HepG2 (cell line): ENCODE measurements around the gene DNAJC19. TPM values are rescaled to one million over a fixed set of nuclear protein-coding genes. Genes with fewer than 3 reads are reported as not detected.

Experiments
- ATAC-seq: fragments of 200-7000 bp; cut with Tn5 transposase; 3 replicates; pipeline ENCODE4 v1.9.1; 2020; ENCODE audit warnings: mild to moderate bottlenecking, moderate library complexity
- BruUV-seq: library from RNA; stranded (reverse); fragments of 400-500 nt; replicated peaks from 2 replicates; lab custom pipeline; 2021; lab: Mats Ljungman, UMichigan
- CTCF ChIA-PET: fragments of 300-600 bp; formaldehyde crosslinking; extraction: SDS; loops from one replicate; lab custom pipeline; 2021; ENCODE audit warnings: low total read pairs, inconsistent platforms, low intra/inter-chr PET ratio; lab: Yijun Ruan, JAX
- POLR2A ChIA-PET: fragments of 350-600 bp; sonication (Branson Sonifier 250); formaldehyde crosslinking; loops from one replicate; lab custom pipeline; 2020; ENCODE audit warnings: antibody characterized with exemption, inconsistent platforms; lab: Yijun Ruan, JAX
- DNase-seq: peaks from one replicate; pipeline ENCODE4 v3.0.0-alpha.2; 2015; ENCODE audit warnings: low spot score
- FAIRE-seq: peaks from 3 replicates; lab custom pipeline; 2011; peaks lifted over from hg19 to GRCh38; lab: Jason Lieb, UNC
- H2AFZ ChIP-seq: one replicate; pipeline ENCODE4 v1.6.1; 2011; ENCODE audit warnings: low read length, inconsistent platforms
- H3K27ac ChIP-seq: fragments of 300-600 bp; 3 replicates; pipeline ENCODE4 v1.8.0; 2011; ENCODE audit warnings: mixed run types, mild to moderate bottlenecking, mixed read lengths, low read length, inconsistent platforms; ENCODE audit not compliant: insufficient read depth; ENCODE audit errors: extremely low read length
- H3K27me3 ChIP-seq, 2 experiments: fragments of 200-600 bp in 1 of 2; 2 replicates in 1 of 2; 3 replicates in 1 of 2; pipeline versions ENCODE4 v1.6.0 to v1.8.0; 2011; ENCODE audit warnings: low read length in 2 of 2, mild to moderate bottlenecking in 2 of 2, moderate library complexity in 2 of 2, inconsistent platforms in 1 of 2; ENCODE audit not compliant: insufficient read depth in 2 of 2, control insufficient read depth in 1 of 2
- H3K36me3 ChIP-seq, 2 experiments: fragments of 200-600 bp in 1 of 2; replicated peaks in 1 of 2; 2 replicates in 1 of 2; 3 replicates in 1 of 2; pipeline versions ENCODE4 v1.5.1 to v1.8.0; 2011; ENCODE audit warnings: low read length in 2 of 2, inconsistent platforms in 1 of 2; ENCODE audit not compliant: insufficient read depth in 2 of 2, control insufficient read depth in 1 of 2
- H3K4me1 ChIP-seq: 2 replicates; pipeline ENCODE4 v1.5.1; 2012; ENCODE audit warnings: low read length, inconsistent platforms; ENCODE audit not compliant: insufficient read depth
- H3K4me2 ChIP-seq: 2 replicates; pipeline ENCODE4 v1.6.0; 2011; ENCODE audit warnings: low read depth, low read length, inconsistent platforms
- H3K4me3 ChIP-seq, 3 experiments: fragments of 200-600 bp in 1 of 3; sonication (generic), shearing (Covaris generic) in 1 of 3; replicated peaks in 1 of 3; 2 replicates each; pipeline ENCODE4 v1.5.1; 2011 to 2016; ENCODE audit warnings: low read length in 3 of 3, inconsistent platforms in 2 of 3, low read depth in 2 of 3, mild to moderate bottlenecking in 2 of 3, control low read depth in 1 of 3, mixed read lengths in 1 of 3; ENCODE audit not compliant: insufficient read depth in 1 of 3
- H3K79me2 ChIP-seq: one replicate; pipeline ENCODE4 v1.6.1; 2011; ENCODE audit warnings: low read length, inconsistent platforms; ENCODE audit not compliant: insufficient read depth
- H3K9ac ChIP-seq: 2 replicates; pipeline ENCODE4 v1.6.0; 2011; ENCODE audit warnings: mild to moderate bottlenecking, low read depth, low read length, inconsistent platforms; ENCODE audit not compliant: insufficient read depth
- H3K9me3 ChIP-seq: 2 replicates; pipeline ENCODE4 v1.5.1; 2012; ENCODE audit warnings: mild to moderate bottlenecking, low read length
- H4K20me1 ChIP-seq: 2 replicates; pipeline ENCODE4 v1.6.0; 2011; ENCODE audit warnings: inconsistent platforms, mild to moderate bottlenecking, low read length, moderate library complexity; ENCODE audit not compliant: insufficient read depth
- BATF2 ChIP-seq: sonication (generic); formaldehyde crosslinking; IDR thresholded peaks from 2 replicates; pipeline ENCODE4 v1.8.0; 2022; ENCODE audit warnings: mild to moderate bottlenecking, missing genetic modification reagents, moderate library complexity
- ERF ChIP-seq: IDR thresholded peaks from 2 replicates; pipeline ENCODE4 v1.6.1; 2018; ENCODE audit warnings: missing biosample characterization, missing genetic modification reagents
- MAFG ChIP-seq: sonication (generic); formaldehyde crosslinking; IDR thresholded peaks from 2 replicates; pipeline ENCODE4 v1.5.1; 2020; ENCODE audit warnings: mild to moderate bottlenecking, missing genetic modification reagents
- MYC ChIP-seq: sonication (generic); formaldehyde crosslinking; IDR thresholded peaks from 2 replicates; pipeline ENCODE4 v1.9.0; 2021; ENCODE audit warnings: missing genetic modification reagents, borderline replicate concordance
- PRDM15 ChIP-seq: sonication (generic); formaldehyde crosslinking; IDR thresholded peaks from 2 replicates; pipeline ENCODE4 v1.4.0; 2020; ENCODE audit warnings: missing genetic modification reagents
- SP2 ChIP-seq: sonication (generic); formaldehyde crosslinking; IDR thresholded peaks from 2 replicates; pipeline ENCODE4 v1.5.1; 2020; ENCODE audit warnings: mild to moderate bottlenecking, missing genetic modification reagents
- TCF7 ChIP-seq: sonication (generic); IDR thresholded peaks from 2 replicates; pipeline ENCODE4 v1.6.1; 2016; ENCODE audit warnings: antibody characterized with exemption, low read depth
- ZNF230 ChIP-seq: sonication (generic); formaldehyde crosslinking; IDR thresholded peaks from 2 replicates; pipeline ENCODE4 v1.4.0; 2020; ENCODE audit warnings: mild to moderate bottlenecking, missing genetic modification reagents
- ZNF260 ChIP-seq: sonication (generic); formaldehyde crosslinking; IDR thresholded peaks from 2 replicates; pipeline ENCODE4 v1.4.0; 2020; ENCODE audit warnings: missing genetic modification reagents, low read depth, mild to moderate bottlenecking, borderline replicate concordance
- ZNF550 ChIP-seq: sonication (generic); formaldehyde crosslinking; IDR thresholded peaks from 2 replicates; pipeline ENCODE4 v1.4.0; 2020; ENCODE audit warnings: mild to moderate bottlenecking, missing genetic modification reagents, borderline replicate concordance
- ZSCAN12 ChIP-seq: sonication (generic); formaldehyde crosslinking; IDR thresholded peaks from 2 replicates; pipeline ENCODE4 v1.9.0; 2021; ENCODE audit warnings: mild to moderate bottlenecking, missing genetic modification reagents
- WGBS: methylation state at CpG from one replicate; pipeline ENCODE4 v1.1.6; 2017; ENCODE audit warnings: low lambda C conversion rate; 5-methylcytosine and 5-hydroxymethylcytosine counted together
- in situ Hi-C: cut with HindIII; loops from 2 replicates; pipeline ENCODE4 v1.10.0; 2017; ENCODE audit warnings: low pct_unique_long_range_greater_than_20kb; ENCODE audit not compliant: extremely low pct_ligation_motif_present
- intact Hi-C: fragments of 100-400 bp; cut with micrococcal nuclease; formaldehyde crosslinking; loops from one replicate; pipeline ENCODE4 v1.10.0; 2022; ENCODE audit not compliant: unreplicated experiment
- polyA plus RNA-seq, 8 experiments: library from polyadenylated mRNA; depleted of rRNA in 3 of 8; stranded (reverse) in 7 of 8; unstranded in 1 of 8; fragments of >200 nt; fragmentation: Illumina TruSeq in 4 of 8; extraction: Trizol in 4 of 8; gene quantifications; 2 replicates each; pipeline versions ENCODE4 v1.2.1 to v1.2.3, GENCODE V29; 2011 to 2016; ENCODE audit warnings: low read depth in 4 of 8, missing spikeins in 1 of 8, mixed read lengths in 1 of 8; ENCODE audit not compliant: insufficient read depth in 1 of 8
- total RNA-seq, 5 experiments: library from RNA; depleted of rRNA; stranded (reverse); fragments of >200 nt; fragmentation: Illumina TruSeq; extraction: Trizol; gene quantifications; 2 replicates each; pipeline ENCODE4 v1.2.3, GENCODE V29; 2016; ENCODE audit warnings: low read depth in 1 of 5

DNAJC19 gene
- total and polyA plus RNA-seq, 2 of the 13 experiments (the other 11 are each of a cell fraction or from before 2014, with no cell fraction given) = 51.1 to 75.8 TPM

DNA sequence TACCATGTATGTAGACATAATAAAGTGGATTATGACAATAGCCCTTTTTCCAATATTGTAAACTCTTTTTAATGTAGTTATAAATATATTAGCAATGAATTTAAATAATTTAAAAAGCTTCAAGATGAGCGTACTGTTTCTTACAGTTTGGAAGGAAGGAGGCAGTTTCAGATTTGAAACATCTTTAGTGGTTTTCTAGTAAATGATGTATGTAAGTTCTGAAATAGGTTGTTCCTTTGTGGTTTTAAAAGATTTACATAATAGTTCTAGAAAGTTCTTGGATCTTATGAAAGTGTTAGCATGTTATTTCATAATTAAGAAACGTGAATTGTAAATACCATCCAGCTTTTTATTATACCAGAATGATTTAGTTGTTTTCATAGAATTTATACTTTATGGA is 16.0 kb downstream of the DNAJC19 start:
- 98% methylated on average over 2 of the region's 2 CpGs for WGBS
- Histone ChIP-seq H3K4me1 (no peaks in the 10 kb centered on the region), H3K9me3 (no peaks in the 10 kb centered on the region), H3K4me2 (no peak overlapping the region), H3K27me3 (no peaks in the 10 kb centered on the region; a peak in 1 of 5 replicates), H3K79me2 (no peaks in the 10 kb centered on the region), H3K36me3 (peaks cover 0 to 47% of the 10 kb centered on the region in 2 experiments; a peak in 4 of 5 replicates), H3K4me3 (no peak overlapping the region), H4K20me1 (no peaks in the 10 kb centered on the region; the same call in 1 of the 2 replicates), H3K9ac (no peak overlapping the region), H2AFZ (no peak overlapping the region), H3K27ac (no peak overlapping the region)
- BruUV-seq = no TSS peak
- CTCF ChIA-PET = no interaction called here
- TF ChIP-seq ZNF550 (no peak), PRDM15 (CRISPR knock-in tag) (no peak), ZNF260 (CRISPR knock-in tag) (no peak), MYC (no peak), ERF (CRISPR knock-in tag) (no peak), ZNF230 (CRISPR knock-in tag) (no peak), SP2 (CRISPR knock-in tag) (no peak), BATF2 (no peak), TCF7 (no peak), ZSCAN12 (CRISPR knock-in tag) (no peak), MAFG (no peak)
- FAIRE-seq (no peak), ATAC-seq (no peak), DNase-seq (no peak)
- in situ Hi-C loops = no loop called here
- intact Hi-C loops = loop anchor here (2.0 kb wide), 1 partner anchor 15 kb away; no protein-coding TSS in a partner anchor
- POLR2A ChIA-PET = no interaction called here
